GM15510 (cell line): Measurements from ENCODE around the gene SLC39A11.

Source experiments
- POLR2A ChIP-seq: IDR thresholded peaks from 3 replicates; pipeline ENCODE4 v1.6.1; 2011; ENCODE audit warnings: borderline replicate concordance; ENCODE audit not compliant: insufficient read length; ENCODE audit errors: extremely low read depth

SLC39A11 gene

DNA sequence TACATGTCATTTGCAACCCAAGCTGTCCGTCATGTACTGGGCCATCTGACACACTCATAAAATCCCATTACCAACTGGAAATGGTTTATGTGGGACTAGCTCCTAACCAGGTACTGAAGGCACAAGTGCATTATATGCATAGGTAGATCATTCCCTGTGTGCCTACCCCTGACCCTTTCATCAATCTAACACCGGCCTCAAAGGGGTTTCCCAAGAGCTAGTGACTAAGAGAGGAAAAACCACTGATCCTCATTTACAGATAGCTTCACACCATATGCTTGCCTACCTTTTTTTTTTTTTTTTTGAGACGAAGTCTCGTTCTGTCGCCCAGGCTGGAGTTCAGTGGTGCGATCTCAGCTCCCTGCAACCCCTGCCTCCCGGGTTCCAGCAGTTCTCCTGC lies 449.8 kb downstream of the SLC39A11 start:
- TF ChIP-seq POLR2A: no peak

- TF ChIP-seq POLR2A: no peak
These were observed 451.9 kb downstream of the SLC39A11 start for GRCh38 chr17:72640415-72641165.

DNA sequence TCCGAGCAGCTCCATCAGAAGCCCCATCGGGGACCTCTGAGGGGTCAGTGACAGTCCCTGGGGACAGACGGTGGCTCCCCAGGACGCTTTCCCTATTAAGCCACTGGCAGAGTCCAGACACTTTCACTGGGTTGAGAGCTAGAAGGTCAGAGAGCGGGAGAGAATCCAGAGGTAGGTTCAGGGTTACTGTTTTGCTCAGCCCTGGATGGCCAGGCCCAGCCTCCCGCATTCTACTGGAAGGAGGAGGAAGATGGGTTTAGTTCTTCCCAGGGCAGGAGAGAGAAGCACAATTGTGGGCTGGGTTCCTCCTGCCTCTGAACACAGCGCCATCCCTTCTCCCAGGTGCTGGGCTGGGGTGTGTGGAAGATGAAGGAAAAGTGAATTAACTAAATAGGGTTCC lies 452.8 kb downstream of the SLC39A11 start:
- TF ChIP-seq POLR2A: no peak

- TF ChIP-seq POLR2A: no peak
These were observed 457.4 kb downstream of the SLC39A11 start for GRCh38 chr17:72635034-72635635.

DNA sequence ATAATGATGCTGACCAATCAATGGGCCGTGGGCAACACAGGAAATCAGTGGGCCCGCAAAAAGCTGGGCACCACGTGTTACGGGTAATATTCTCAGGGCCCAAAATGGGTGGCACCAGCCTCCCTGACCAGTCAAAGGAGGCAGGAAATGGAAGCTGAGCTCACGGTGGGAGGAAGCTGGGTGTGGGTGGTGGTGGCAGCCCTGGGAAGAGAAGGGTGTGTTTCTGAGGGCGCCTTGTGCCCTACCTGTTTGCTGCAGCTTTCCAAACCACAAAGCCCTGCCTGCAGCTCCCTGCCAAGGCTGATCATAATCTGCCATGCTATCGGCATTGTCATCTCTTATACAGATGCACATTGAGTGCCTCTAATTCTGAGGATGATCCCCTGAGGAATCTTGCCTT lies 457.9 kb downstream of the SLC39A11 start:
- no peak for TF ChIP-seq POLR2A

- TF ChIP-seq POLR2A: no peak
These were observed 460.4 kb downstream of the SLC39A11 start for GRCh38 chr17:72631949-72632684.

DNA sequence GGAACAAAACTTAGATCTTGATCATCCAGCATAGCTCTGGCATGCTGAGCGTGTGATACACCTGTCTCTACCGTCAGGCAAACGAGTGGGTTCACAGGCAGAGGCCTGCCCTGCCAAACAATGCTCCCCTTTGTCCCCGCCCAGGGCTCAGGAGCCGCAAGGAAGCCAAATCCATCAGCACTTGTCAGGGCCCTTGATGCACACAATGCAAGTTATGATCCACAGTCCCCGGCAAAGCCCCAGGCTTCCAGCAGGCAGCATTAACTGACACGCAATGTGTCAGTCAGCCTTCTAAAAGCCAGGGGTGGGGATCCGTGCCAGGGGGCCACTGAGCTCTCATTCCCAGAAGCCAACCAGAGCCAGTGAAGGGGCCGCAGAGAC lies 460.9 kb downstream of the SLC39A11 start:
- TF ChIP-seq POLR2A: no peak

DNA sequence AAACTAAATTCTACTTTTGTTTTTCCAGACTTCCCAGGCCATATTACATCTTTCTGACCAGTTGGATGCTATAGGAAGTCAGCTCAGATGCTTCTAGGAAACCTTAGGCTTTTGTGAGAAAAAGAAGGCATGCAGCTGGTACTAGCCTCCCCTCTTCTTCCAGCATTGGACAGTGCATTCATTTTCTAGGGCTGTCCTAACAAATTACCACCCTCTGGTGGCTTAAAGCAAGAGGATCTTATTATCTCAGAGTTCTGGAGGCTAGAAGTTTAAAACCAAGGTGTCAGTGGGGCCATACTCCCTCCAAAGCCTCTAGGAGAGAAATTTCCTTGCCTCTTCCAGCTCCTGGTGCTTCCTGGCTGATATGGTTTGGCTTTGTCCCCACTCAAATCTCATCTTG lies 467.8 kb downstream of the SLC39A11 start:
- TF ChIP-seq POLR2A: no peak

DNA sequence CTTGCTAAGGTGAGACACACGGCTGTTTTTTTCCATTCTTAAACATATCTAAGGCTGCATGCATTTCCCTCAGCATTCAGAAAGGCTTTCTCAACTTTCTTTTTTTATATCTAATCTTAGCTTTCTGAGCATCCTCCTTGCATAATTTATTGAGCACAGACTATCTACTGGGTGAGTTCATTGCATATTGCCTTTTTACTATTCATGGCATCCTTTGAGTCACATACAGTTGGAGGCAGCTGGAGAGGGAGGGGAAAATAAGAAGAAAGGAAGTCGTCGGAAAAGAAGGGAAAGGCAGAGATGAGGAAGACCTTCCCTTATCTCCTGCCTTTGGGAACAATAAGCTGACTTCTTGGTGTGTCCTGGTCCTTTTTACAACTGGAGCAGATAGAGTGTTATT lies 468.3 kb downstream of the SLC39A11 start:
- no peak for TF ChIP-seq POLR2A

DNA sequence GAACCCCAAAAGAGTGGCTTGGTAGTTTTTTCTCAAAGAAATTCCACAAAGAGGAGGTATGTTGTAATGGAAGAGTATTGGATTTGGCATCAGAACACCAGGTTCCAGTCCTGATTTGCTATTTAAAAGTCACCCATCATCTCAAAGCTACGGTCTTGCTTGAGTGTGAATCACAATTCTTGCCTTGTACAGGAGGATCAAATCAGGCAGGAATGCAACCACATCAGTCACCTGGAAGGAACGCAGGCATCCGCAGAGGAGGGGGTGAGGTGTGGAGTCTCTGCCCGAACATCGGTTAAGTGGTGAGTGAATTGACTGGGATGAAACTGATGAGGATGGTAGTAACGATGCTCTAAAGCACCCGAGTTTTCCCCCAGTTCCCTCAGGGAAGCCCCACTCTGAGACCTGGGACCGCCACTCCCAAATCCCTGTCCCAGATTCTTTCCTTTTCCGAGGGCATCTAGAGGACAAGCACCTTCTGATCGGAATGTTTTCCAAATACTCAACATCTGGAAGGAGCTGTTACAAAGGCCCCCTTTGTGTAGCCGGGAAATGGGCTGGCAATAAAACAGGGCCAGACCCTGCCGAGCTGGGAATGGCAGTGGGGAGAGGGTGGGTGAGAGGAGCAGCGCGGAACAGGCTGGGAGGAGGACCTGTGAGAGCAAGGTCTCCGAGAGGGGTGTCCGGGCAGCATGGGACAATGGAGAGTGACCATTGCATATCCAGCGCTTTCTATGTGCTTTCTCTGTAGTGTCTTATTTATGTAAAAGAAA lies 469.6 kb downstream of the SLC39A11 start:
- no peak for TF ChIP-seq POLR2A

DNA sequence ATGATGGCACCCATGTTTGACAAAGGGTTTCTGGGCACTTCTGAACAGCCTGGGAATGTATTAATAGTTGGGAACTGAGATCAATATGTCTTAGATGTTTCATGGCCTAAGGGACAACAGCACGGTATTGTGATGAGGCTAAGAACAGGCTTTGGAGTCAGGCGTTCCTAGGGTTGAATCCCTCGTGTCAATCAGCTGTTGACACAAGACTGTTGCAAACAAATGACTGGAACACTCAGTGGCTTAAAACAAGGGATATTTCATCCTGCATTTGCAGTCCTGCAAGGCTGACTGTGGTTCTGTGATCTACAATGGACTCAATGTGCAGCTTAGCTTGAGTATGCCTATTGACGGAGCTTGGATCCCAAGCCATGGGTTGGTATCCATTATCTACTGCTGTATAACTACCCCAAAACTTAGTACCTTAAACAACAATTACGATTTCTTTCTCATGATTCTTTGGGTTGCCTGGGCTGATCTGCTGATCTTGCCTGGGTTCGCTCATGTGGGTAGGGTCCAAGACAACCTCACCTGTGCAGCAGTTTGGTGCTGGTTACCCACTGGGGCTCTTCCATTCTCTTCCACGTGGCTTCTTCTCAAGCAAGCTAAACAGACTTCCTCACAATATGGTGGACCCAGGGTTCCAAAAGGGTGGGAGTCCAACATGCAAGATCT lies 472.4 kb downstream of the SLC39A11 start:
- TF ChIP-seq POLR2A: no peak

GRCh38 chr17:72618001-72618509 lies 474.4 kb downstream of the SLC39A11 start:
- no peak for TF ChIP-seq POLR2A

DNA sequence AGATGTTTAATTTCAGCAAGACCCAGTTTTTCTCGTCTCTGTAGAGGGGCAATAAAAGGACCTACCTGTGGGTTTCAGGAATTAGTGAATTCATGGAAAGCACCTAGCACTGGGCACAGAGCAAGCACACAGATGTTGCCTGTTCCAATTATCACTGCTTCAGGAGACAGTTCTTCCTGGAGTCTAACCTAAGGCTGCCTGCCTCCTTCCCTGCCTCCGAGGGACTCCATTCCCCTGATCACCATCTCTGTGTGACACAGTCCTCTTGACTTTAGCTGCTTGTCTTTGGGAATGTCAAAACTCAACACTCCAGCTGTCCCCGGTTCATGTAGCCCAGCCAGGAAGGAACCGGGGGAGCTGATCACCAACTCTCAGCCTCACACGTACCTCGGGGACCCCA lies 474.9 kb downstream of the SLC39A11 start:
- TF ChIP-seq POLR2A: no peak

GRCh38 chr17:72616447-72616846 lies 476.0 kb downstream of the SLC39A11 start:
- TF ChIP-seq POLR2A: no peak
